AG20443 (cell line): ENCODE results near the gene TH.

Experiments
- DNase-seq: peaks from one replicate; pipeline ENCODE4 v3.0.0; 2012; ENCODE audit warnings: low spot score, mixed read lengths

TH gene

DNA sequence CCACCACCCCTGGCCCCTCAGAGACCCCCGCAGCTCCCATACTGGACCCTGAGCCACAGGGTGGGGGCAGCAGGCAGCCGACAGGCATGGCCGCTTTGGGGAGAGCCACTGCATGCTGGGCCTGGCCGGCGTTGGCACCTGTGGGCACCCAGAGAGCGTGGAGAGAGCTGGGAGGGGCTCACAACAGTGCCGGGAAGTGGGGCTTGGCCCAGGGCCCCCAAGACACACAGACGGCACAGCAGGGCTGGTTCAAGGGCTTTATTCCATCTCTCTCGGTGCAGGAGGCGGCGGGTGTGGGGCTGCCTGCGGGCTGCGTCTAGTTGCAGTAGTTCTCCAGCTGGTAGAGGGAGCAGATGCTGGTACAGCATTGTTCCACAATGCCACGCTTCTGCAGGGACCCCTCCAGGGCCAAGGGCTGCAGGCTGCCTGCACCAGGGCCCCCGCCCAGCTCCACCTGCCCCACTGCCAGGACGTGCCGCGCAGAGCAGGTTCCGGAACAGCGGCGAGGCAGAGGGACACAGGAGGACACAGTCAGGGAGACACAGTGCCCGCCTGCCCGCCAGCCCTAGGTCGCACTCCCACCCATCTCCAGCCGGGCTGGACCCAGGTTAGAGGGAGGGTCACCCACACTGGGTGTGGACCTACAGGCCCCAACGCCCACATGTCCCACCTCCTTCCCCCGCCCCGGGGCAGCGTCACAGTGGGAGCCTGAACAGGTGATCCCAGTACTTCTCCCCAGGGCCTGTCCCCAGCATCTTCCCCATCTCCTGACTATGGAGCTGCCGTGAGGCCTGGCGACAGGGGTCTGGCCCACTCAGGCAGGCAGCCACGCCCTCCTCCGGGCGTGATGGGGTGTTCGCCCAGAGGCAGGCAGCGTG is 11.8 kb downstream of the TH start:
- no peak for DNase-seq

DNA sequence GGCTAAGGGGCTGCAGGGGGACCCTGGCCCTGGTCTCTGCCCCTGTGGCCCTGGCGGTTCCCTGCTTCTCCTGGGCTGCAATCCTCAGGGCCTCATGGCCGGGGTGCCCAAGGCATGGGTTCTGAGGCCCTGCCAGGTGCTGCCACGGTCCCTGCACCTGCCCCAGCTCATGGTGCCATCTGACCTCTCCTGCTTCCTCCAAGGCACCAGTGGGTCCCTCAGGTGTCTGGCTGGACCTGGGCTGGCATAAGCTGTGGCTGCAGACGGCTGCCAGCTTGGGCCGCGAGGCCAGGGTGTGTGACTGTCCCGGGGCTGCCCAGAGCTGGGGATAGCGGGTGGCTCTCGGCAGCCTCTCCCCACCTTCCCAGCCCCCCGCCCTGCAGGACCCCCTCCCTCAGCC is 12.6 kb downstream of the TH start:
- DNase-seq: no peak

DNA sequence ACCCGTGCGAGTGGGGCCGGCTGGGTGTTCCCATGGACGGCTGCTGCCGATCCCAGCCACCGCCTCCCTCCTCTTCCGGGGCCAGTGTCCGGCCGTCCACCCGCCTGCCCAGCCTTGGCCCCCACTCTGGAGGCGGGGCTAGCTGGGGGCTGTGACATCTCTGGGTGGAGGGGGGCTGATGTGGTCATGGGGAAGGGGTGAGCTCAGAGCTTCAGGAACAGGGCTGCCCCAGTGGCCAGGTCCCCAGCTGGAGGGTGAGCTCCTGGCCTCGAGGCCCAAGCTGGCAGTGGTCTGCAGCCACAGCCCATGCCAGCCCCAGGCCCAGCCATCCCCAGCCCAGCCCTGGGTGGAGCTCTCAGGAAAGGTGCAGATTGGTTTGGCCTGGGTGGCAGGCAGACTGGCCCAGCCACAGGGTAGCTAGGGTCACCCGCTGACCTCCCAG is 13.3 kb downstream of the TH start:
- no peak for DNase-seq

DNA sequence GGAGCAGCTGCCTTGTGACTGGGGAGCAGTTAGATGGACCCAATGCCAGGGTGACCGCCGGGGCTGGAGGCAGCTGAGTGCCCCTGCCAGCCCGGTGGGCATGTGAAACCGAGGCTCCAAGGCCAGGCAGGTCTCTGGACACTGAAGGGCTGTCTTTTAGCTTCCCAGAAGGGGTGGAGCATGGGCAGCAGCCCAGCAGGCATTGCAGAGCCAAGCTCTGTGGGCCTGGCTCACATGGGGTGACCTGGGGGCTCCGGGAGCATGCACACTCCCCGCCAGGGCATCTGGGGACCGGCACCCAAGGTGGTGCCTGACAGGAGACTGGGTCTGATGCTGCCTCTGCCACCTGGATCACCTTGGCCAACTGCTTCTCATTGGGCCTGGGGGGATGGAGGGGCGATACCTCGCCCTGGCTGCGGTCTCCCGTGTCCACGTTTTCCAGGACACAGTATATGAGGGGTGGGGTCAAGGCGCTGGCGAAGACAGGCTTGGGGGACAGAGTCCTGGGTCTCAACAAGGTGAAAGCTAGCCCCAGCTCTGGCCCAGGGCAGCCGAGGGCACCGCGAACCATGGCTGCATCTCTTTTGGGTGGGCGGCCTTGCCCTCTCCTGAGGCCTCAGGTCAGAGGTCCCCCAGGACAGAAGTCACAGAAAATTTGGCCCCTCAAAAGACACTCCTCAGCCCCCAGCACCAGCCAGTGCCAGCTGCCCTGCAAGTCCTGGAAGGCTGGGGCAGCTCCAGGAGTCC is 14.1 kb downstream of the TH start:
- DNase-seq: no peak

DNA sequence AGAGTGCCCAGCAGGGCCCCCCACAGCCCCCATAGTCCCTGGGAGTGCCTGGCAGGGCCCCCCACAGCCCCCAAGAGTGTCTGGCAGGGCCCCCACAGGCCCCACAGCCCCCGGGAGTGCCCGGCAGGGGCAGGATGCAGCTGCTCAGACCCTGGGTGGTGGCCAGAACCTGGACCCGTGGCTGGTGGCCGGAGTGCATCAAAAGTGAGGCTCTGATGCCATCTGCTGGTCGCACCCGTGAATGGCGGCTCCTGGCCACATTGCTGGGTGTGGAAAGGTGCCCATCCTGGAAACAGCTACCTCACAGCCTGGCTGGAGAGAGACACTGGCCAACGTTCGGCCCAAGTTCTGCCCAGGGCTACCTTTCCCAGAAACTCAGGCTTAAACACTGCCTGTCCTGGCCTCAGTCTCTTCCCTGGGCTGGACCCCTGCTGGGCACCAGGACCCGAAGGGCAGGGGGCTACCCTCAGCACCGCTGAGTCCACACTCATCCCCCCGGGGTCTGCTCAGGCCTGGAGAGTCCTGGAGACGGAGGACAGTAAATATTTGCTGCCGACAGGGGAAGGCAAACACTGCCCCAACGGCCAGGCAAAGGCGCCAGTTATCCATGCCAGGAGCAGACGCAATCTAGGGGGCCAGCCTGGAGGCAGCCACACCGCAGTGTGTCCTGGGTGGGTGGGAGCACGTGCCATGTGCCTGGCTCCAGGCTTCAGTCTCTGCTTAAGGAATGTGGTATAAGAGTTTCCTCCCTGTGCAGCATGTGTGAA is 15.0 kb downstream of the TH start:
- peak; percentile 90 for DNase-seq

DNA sequence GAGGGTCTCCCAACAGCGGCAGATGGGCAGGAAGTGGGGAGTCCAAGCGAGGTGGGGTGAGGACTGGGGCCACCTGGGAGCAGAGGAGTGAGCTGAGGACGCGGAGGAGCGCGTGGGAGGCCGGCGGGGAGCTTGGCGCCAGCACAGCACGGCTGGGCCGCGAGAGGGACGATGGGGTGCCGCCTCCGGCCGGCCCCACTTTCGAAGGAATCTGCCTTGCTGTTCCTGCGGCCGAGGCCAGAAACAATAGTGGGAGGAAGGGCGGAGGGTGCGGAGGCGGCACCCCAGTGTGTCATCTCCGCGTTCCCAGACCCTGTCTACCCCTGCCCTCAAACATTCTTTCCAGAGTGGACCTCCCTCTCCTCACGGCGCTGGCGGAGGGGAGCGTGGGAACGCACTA is 16.1 kb downstream of the TH start:
- no peak for DNase-seq

DNA sequence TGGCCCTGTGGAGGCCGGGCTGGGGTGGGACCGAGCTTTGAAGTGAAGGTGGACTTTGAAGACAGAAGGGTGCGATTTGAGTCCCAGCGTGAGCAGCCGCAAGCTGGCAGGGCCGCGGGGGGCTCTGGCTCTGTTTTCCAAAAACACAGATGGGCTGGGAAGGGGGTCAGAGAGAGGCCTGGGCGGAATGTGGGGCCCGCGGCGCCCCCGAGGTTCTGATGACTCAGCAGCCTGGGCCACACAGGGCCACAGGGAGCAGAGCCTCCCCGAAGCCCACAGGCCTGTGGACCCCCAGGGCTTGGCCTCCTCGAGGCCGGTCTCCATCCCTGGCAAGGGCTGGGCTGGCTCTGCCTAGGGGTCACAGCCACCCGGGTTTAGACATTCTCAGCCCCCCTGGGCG is 16.7 kb downstream of the TH start:
- no peak for DNase-seq

DNA sequence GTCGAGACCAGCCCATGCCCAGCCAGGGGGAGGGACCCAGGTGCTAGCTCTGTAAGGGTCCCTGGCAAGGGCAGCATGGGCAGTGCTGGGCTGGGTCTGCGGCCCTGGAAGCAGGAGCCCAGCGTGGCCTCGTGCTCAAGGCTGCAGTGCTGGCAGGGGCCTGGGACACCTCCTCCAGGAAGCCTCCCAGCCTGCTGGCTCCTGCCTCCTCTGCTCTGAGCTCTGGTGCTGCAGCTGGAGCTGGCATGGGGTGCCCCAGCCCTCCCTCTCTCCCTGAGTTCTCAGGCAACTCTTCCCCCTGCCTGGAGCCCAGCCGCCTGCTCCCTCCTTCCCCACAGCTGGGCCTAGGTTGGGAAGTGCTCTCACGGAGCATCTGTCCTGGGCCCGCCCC is 17.4 kb downstream of the TH start:
- DNase-seq: no peak

DNA sequence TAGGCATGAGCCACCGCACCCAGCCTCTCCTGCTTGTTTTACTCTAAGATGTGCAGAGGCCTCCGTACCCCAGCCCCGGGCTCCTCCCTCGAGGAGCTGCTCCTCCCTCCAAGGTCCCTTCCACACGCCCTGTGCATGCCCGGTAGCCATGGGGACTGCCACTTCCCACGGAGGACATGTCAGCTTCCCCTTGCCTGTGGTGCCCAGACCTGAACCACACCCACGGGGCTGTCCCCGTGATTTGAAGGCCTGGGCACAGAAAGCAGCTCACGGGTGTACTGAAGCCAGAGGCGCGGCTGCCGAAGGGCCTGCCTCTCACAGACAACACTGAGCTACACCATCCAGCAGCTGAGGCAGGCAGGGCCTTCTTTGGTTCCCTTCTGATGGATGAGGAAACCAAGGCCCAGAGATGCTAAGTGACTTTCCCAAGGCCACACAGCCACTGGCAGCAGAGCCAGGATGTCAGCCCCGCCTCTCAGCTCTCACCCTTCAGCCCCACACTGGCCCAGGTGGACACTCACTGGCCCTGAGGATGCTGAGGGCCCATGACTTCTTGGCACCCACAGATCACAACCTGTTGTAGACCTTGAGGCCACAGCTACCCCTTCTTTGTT is 17.9 kb downstream of the TH start:
- DNase-seq: no peak

DNA sequence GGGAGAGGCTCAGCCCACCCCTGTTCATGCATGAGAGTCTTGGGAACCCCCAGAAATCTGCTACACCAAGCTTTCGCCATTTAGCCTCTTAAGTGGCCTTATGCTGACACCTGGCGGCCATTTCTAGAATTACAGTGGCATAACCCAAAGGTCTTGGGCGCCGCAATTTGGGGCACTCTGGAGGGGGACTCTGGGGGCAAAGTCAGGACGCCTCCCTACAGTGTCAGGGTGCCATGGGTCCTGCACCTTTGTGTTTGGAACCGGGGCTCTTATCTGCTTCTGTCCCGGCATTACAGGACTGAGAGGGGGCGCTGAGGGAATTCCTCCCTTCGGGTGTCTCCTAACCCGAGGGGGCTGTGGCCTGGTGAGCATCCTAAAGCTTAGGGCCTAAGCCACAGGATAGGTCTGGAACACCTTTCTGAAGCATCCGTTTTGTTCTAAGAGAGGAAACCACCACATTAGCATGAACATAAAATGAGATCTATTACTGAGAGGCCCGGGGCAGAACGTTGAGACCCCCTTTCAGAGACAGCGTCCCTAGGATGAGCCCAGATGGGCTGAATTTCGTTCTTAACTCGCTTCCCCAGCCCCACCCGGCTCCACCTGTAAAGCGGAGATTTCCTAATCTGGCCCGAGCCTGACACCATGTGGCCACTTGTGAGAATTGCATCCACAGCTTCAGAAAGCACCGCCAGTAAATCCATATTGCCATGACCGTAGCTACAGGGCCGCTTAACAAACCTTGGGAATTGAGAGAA is 19.9 kb downstream of the TH start:
- DNase-seq: peak; percentile 85

DNA sequence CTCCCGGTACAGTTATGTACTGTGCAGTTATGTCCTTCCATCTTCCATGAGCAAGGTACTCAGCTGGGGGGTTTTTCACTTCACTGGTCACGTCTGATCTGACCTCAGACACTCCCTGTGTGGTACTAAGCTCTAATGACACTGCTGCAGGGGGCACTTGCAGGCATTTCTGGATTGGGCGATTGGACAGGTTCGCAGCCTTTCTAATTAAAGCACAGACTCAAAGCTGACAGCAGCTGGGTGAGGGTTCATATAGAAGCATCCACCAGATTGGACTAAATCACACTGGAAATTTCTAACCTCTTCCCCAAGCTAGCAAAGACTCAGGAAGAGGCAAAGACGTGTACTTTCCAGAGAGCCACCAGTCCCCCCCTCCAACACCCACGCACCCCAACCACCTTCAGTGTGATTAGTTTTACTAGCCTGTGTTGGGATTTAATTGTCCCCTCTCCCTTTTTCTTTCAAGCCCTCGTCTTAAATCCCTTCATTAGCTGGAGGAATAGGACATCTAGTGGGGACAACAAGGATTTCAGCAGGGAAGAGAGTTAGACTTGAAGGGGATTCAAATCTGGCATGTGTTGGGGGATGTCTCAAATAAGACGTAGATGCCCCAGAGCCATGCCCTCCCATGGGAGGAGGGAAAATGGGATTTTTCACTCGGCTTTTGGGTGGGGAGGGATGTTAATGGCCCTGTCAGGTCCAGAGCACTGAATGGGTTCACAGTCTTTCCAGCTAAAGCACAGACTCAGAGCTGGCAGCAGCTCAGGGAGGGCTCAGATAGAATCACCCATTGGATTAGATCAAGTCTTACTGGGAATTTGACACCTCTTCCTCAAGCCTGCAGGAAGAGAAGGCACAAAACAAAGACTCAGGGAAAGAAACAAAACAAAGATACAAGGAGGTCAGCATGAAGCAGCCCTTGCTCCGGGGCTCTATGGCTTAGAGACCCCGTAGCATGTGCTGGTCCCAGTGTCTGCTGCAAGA is 21.5 kb downstream of the TH start:
- no peak for DNase-seq

DNA sequence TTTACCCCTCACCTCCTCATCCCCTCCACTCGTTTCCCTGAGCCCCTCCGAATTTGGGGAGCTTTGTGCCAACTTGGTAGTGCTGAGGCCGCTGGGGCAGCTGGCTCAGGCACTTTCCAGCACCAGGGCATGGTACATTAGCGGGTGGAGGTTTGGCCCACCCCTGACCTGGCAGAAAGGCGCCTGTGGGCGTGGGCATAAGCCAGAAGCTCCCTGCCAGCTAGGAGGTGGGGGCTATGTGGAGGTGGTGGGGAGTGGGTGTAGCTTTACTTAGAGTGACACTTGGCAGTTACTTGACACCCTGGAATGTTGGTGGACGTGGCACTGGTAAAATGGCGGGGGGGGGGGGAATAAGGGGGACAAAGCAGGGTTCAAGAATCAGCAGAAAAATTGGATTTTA is 22.2 kb downstream of the TH start:
- no peak for DNase-seq

DNA sequence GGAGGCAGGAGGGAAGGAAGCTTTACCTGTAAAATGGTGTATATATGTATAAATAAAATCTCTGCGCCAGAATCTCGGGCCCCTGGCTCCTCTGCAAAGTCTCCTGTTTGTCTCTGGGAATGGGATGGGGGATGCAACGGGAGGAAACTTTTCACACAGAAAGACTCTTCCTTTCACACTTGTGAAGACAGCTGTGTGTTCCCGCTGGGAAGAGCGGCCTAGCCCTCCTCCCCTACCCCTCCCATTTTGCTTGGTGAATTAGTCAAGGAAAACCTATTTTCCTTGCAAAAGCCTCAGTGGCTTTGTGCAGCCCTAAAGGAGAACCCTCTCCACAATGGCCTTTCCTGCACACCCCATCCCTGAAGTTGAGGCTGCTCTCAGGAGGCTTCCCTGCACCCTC is 23.0 kb downstream of the TH start:
- no peak for DNase-seq

DNA sequence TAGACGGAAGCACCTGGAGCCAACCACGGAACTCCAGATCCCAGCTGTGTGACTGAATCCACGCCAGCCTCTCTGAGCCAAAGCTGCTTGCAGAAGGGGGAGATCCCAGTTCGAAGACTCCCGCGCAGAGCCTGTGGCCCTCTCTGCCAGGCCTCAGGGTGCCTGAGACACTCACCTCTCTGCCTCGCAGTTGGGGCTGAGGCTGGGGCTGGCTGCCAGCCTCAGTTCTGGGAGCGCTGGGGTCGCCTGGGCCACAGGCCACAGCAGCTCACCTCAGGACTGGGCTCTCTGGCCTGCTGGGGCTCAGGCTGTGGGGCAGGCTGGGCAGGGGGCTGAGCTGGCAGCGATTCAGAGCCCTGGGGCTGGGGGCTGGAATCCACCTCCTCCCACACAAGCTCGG is 24.2 kb downstream of the TH start:
- DNase-seq: no peak

DNA sequence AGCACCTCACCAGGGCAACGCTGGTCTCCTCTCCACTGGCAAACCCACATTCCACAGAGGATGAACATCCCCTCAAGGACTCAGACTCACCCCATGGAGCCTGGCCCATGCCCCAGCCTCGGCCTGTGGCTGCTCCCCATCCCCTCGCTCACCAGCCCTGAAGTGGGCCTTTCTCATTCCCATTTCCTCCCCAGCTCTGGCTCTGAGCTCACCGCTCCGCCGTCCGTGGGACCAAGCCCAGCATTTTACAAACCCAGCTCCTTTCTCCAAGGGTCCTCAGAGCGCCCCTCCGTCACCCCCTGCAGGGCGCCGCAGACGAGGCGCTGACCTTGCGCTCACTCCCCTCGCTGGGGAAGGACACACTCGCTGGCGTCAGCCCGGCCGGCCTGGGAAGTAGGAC is 25.6 kb downstream of the TH start:
- DNase-seq: no peak

DNA sequence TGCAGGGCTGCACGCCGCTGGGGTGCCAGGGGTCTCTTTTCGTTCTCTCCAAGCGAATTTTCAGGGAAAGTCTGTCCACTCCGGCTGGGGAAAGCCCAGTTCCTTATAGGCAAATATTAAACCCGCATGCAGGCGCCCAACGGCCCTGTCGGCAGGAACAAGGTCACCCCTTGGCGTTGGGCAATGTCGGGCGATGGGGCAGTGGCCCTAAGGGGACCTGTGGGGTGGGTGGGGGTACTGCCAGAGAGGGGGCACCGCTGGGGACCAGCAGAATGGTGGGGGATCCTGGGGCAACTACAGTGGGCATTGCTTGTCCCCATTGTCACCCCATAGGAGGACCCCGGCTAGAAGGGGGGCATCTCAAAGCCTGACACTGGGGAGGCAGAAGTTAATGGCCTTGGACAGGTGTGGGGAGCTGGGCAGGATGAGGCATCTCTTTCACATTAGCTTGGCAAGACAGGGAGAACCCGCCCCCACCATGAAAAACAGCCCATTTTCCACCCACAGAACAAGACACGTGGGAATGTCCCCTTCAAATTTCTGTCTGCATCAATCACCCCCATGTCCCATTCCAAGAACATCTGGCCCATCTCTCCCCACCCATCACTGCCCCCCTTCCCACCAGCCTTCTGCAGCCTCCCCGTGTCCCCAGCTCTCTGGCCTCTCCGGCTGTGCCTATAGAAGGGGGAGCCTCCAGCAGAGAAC is 26.9 kb downstream of the TH start:
- no peak for DNase-seq

DNA sequence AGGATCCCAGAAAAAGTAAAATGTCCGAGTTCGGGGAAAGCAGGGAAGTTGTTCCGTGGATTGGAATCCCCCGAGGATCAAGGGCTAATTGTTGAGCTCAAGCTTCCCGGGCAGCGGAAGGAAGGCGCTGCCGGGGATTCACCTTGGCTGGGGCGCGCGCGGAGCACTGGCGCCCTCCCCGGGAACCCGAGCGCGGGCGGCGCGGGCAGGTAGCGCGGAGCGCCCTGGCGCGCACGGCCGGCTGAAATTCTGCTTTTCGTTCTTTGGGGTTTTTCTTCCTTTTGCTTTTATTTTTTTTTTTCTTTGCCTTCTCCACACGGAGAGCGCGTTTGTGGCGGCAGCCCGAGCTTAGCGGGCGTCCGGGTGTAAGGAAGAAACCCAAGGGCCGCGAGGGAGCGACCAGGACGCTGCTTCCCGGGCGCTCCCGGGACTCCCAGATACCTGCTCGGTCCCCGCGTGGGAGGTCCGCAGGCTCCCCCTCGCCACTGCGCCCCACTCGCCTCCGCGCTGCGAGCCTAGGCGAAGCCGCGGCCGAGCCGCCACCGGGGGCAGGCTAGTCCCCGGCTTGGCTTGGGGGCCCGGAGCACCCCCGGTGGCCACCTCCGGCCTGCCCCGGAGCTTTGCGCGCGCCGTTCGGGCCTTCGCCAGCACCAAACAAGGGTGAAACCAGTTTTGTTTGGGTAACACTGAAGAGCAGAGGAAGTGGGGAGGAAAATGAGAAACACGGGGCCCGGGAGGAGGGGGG is 27.6 kb downstream of the TH start:
- no peak for DNase-seq

DNA sequence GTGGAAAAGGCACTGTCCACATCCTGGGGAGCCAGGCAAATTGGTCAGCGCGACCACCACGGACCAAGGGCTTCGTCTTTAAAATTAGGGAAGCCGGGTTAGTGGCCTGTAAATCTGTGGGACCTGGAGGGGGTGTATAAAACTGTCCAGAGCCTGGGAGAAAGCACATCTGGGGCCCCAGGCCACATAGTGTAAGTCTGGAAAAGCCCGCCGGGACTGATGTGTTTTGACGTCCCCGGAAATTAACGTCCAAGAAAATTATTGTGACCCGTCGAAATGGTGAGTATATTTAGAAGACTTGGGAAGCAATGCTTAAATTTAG is 28.2 kb downstream of the TH start:
- DNase-seq: no peak

DNA sequence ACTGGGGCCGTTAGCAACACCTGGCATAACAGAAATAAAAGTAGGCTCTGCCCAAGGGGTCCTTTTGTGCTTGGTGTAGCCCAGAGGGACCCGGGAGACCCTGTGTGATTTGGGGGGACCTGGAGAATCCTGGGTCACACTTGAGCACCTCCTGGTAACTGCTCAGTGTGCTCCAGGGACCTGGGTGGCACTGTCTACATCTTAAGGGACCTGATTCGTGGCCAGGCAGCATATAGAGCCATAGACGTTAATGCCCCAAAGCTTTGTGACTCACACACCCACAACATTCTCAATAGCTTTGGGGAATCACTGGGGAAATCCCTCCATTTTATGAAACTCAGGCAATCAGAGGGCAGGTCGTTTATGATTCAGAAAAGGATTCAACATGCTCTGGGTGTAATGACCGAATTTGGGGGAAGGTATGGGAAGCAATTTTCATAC is 28.8 kb downstream of the TH start:
- DNase-seq: no peak
